Measurements from ENCODE around the gene DPP7. TPM values are rescaled to one million over a fixed set of nuclear protein-coding genes. Genes with fewer than 3 reads are reported as not detected.

Gene DPP7
- total and polyA plus RNA-seq, 10 of the 15 experiments (the other 5 are each of a cell fraction or from before 2014, with no cell fraction given): 0.68 to 245 (median 106) TPM

DNA sequence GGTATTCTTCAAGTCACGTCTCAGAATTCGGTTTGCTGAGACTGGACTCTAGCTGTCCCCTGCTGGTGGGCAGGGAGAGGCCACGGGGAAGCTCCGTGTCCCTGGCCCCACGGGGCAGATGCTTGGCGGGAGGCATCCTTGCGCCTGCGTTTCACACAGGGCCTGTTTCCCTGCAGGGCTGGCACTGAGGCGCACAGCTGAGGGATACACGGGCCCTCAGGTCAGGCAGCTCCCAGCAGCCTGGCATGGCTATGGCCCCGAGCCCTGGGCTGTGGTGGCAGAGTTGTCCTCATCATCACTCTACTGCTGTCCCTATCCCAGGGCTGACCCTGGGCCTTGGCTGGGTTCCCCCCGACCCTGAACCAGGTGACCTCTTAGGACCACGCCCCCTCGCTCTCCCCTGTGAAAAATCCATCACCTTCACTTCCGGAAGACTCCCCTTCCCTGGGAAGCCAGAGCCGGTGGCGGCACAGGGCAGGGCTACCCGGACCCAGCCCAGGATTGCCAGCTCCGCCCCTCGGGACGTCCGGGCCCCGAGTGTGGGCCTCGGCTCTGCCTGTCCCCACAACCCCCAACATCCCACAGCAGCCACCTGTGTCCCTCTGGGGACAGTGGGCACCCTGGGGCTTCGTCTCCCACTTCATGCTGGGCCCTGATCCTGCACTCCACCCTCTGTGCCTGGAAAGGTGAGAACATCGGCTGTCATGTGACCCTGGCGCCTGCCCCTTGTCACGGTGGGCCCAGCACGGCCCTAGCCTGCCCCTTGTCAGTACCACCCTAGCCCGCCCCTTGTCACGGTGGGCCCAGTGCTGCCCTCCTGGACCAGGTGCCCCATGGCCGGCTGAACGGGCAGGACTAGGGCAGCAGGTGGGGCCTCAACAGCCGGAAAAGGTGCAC, 5.0 kb downstream of the DPP7 start:
- Histone ChIP-seq H3K36me3 (ENCODE audit: control insufficient read depth in 2 of 2, insufficient read depth in 2 of 2, low read length in 1 of 2) (peaks cover 7 to 51% of the 10 kb centered on the region in 2 experiments), H3K9me3 (replicated peaks; ENCODE audit: control insufficient read depth, insufficient read depth, low read length) (no peaks in the 10 kb centered on the region), H2AFZ (ENCODE audit: control insufficient read depth, low read depth, low read length) (no peak overlapping the region), H3K79me2 (ENCODE audit: control insufficient read depth, insufficient read depth, low read length) (peaks cover 2% of the 10 kb centered on the region), H3K4me3 (no peak overlapping the region), H3K9ac (ENCODE audit: control insufficient read depth, insufficient read depth, low read length) (no peak overlapping the region), H3K4me1 (ENCODE audit: control insufficient read depth, insufficient read depth, low read length) (no peaks in the 10 kb centered on the region), H3K27ac (ENCODE audit: control insufficient read depth, insufficient read depth) (no peak overlapping the region), H3K4me2 (ENCODE audit: control insufficient read depth, insufficient read depth) (no peak overlapping the region), H4K20me1 (ENCODE audit: control insufficient read depth, insufficient read depth) (no peaks in the 10 kb centered on the region; the same call in 1 of the 2 replicates), H3K27me3 (replicated peaks in 1 of 2; ENCODE audit: control insufficient read depth in 2 of 2, insufficient read depth in 2 of 2, low read length in 1 of 2) (no peaks in the 10 kb centered on the region)
- FAIRE-seq (no peak), ATAC-seq (no peak), DNase-seq (ENCODE audit: low read depth, low spot score) (no peak)
- POLR2A ChIA-PET: interaction anchor here (1.1 kb wide), 1 partner anchor 14 kb away, joined by 4 read pairs; no protein-coding TSS in a partner anchor
- BruUV-seq (replicated peaks): no TSS peak
- intact Hi-C loops (cut with micrococcal nuclease; ENCODE audit: unreplicated experiment) (no loop called here), in situ Hi-C loops (cut with MboI) (no loop called here)
- 83% methylated on average over 34 of the region's 34 CpGs for WGBS (ENCODE audit: insufficient coverage, insufficient replicate concordance, low lambda C conversion rate, missing lambda C conversion rate)
- RAD21 ChIA-PET (ENCODE audit: unreplicated experiment): interaction anchor here (0.5 kb wide), 1 partner anchor 9 kb away, joined by 3 read pairs; no protein-coding TSS in a partner anchor
- CTCF ChIA-PET: interaction anchor here (1.1 kb wide), 1 partner anchor 41 kb away, joined by 3 read pairs; no protein-coding TSS in a partner anchor
- SMC1A ChIA-PET (ENCODE audit: uncharacterized antibody, unreplicated experiment): no interaction called here
- TF ChIP-seq NFYB (IDR thresholded peaks at IDR 0.05; ENCODE audit: insufficient read depth, low read depth, low read length) (no peak), POLR2A (IDR thresholded peaks at IDR 0.05; ENCODE audit: low read depth, low read length) (peak; percentile 56; the same call in 1 of the 2 replicates), POLR2AphosphoS5 (IDR thresholded peaks at IDR 0.05; ENCODE audit: low read length) (peak; percentile 31; the same call in 1 of the 2 replicates)

GRCh38 chr9:137108608-137109249, 5.8 kb downstream of the DPP7 start:
- ChIA-PET POLR2A (interaction anchor here (1.1 kb wide), 1 partner anchor 13 kb away, joined by 4 read pairs; no protein-coding TSS in a partner anchor), RAD21 (ENCODE audit: unreplicated experiment) (no interaction called here), SMC1A (ENCODE audit: uncharacterized antibody, unreplicated experiment) (interaction anchor here (0.8 kb wide), 1 partner anchor 79 kb away, joined by 3 read pairs; no protein-coding TSS in a partner anchor), CTCF (interaction anchor here (1.1 kb wide), 1 partner anchor 40 kb away, joined by 3 read pairs; no protein-coding TSS in a partner anchor)
- FAIRE-seq (no peak), DNase-seq (ENCODE audit: low read depth, low spot score) (no peak), ATAC-seq (no peak)
- in situ Hi-C loops (cut with MboI) (no loop called here), intact Hi-C loops (cut with micrococcal nuclease; ENCODE audit: unreplicated experiment) (no loop called here)
- peaks cover 2% of the 10 kb centered on the region for H3K79me2 ChIP-seq (ENCODE audit: control insufficient read depth, insufficient read depth, low read length)
- no peak overlapping the region for H2AFZ ChIP-seq (ENCODE audit: control insufficient read depth, low read depth, low read length)
- no peak overlapping the region for H3K9ac ChIP-seq (ENCODE audit: control insufficient read depth, insufficient read depth, low read length)
- no peak overlapping the region for H3K4me3 ChIP-seq
- no peak overlapping the region for H3K4me2 ChIP-seq (ENCODE audit: control insufficient read depth, insufficient read depth)
- H3K36me3 ChIP-seq (ENCODE audit: control insufficient read depth in 2 of 2, insufficient read depth in 2 of 2, low read length in 1 of 2): peaks cover 7 to 55% of the 10 kb centered on the region in 2 experiments
- 87% methylated on average over 29 of the region's 29 CpGs for WGBS (ENCODE audit: insufficient coverage, insufficient replicate concordance, low lambda C conversion rate, missing lambda C conversion rate)
- no TSS peak for BruUV-seq (replicated peaks)
- H3K9me3 ChIP-seq (replicated peaks; ENCODE audit: control insufficient read depth, insufficient read depth, low read length): no peaks in the 10 kb centered on the region
- no peak overlapping the region for H3K27ac ChIP-seq (ENCODE audit: control insufficient read depth, insufficient read depth)
- TF ChIP-seq CREB1 (IDR thresholded peaks at IDR 0.05; ENCODE audit: low read depth) (no peak), POLR2AphosphoS5 (IDR thresholded peaks at IDR 0.05; ENCODE audit: low read length) (0 out of 2 replicates have a peak, but pooled peaks have one; percentile 14)
- no peaks in the 10 kb centered on the region for H3K4me1 ChIP-seq (ENCODE audit: control insufficient read depth, insufficient read depth, low read length)
- no peaks in the 10 kb centered on the region for H3K27me3 ChIP-seq (replicated peaks in 1 of 2; ENCODE audit: control insufficient read depth in 2 of 2, insufficient read depth in 2 of 2, low read length in 1 of 2)
- no peaks in the 10 kb centered on the region; the same call in 1 of the 2 replicates for H4K20me1 ChIP-seq (ENCODE audit: control insufficient read depth, insufficient read depth)
